SK-N-SH (cell line): Measurements from ENCODE around the gene CES1. TPM values are rescaled to one million over a fixed set of nuclear protein-coding genes. Genes with fewer than 3 reads are reported as not detected.

Experiments used
- CTCF ChIA-PET: fragments of 300-600, 350-600 bp; formaldehyde crosslinking; extraction: SDS; loops from one replicate; lab custom pipeline; 2021; lab: Yijun Ruan, JAX
- POLR2A ChIA-PET: fragments of 350-600 bp; sonication (Branson Sonifier 250); formaldehyde crosslinking; extraction: SDS; loops from one replicate; lab custom pipeline; 2020; ENCODE audit warnings: antibody characterized with exemption, inconsistent platforms; lab: Yijun Ruan, JAX
- DNase-seq: peaks from one replicate; pipeline ENCODE4 v3.0.0; 2012
- H2AFZ ChIP-seq: fragments of 200-600 bp; sonication (generic); 2 replicates; pipeline ENCODE4 v1.8.1; 2016; ENCODE audit warnings: antibody characterized with exemption, mild to moderate bottlenecking, low read depth
- H3F3A ChIP-seq: fragments of 200-600 bp; sonication (generic); replicated peaks from 2 replicates; pipeline ENCODE3; 2016; ENCODE audit warnings: antibody characterized with exemption, mild to moderate bottlenecking; ENCODE audit not compliant: insufficient read depth
- H3K27ac ChIP-seq, 2 experiments: fragments of 200-500 bp in 1 of 2; fragments of 200-600 bp in 1 of 2; sonication (Bioruptor generic) in 1 of 2; sonication (generic), shearing (Covaris generic) in 1 of 2; 2 replicates each; pipeline versions ENCODE4 v1.5.1 to v1.6.1; 2014 to 2016; ENCODE audit warnings: low read depth in 2 of 2, inconsistent platforms in 1 of 2, low read length in 1 of 2, mild to moderate bottlenecking in 1 of 2, mixed read lengths in 1 of 2
- H3K27me3 ChIP-seq: fragments of 200-600 bp; sonication (generic), shearing (Covaris generic); 2 replicates; pipeline ENCODE4 v1.6.1; 2016; ENCODE audit warnings: mixed run types; ENCODE audit not compliant: insufficient read depth
- H3K36me3 ChIP-seq, 2 experiments: fragments of 200-500 bp in 1 of 2; fragments of 200-600 bp in 1 of 2; sonication (Bioruptor generic) in 1 of 2; sonication (generic) in 1 of 2; replicated peaks in 1 of 2; 2 replicates each; pipeline versions ENCODE3 to v1.5.1; 2014 to 2016; ENCODE audit warnings: low read length in 1 of 2, mild to moderate bottlenecking in 1 of 2; ENCODE audit not compliant: insufficient read depth in 2 of 2, control insufficient read depth in 1 of 2
- H3K4me1 ChIP-seq, 2 experiments: fragments of 200-500 bp in 1 of 2; fragments of 200-600 bp in 1 of 2; sonication (Bioruptor generic) in 1 of 2; sonication (generic), shearing (Covaris generic) in 1 of 2; 2 replicates each; pipeline versions ENCODE4 v1.5.1 to v1.6.1; 2014 to 2016; ENCODE audit warnings: low read depth in 1 of 2, low read length in 1 of 2, mixed run types in 1 of 2; ENCODE audit not compliant: insufficient read depth in 2 of 2, control insufficient read depth in 1 of 2
- H3K4me2 ChIP-seq: fragments of 200-600 bp; sonication (generic), shearing (Covaris generic); 2 replicates; pipeline ENCODE4 v1.6.1; 2017; ENCODE audit warnings: mixed run types
- H3K4me3 ChIP-seq, 2 experiments: fragments of 200-500 bp in 1 of 2; fragments of 200-600 bp in 1 of 2; sonication (Bioruptor generic) in 1 of 2; sonication (generic), shearing (Covaris generic) in 1 of 2; 2 replicates each; pipeline versions ENCODE4 v1.5.1 to v1.8.1; 2014 to 2016; ENCODE audit warnings: low read depth in 2 of 2, inconsistent platforms in 1 of 2, low read length in 1 of 2, mild to moderate bottlenecking in 1 of 2, mixed read lengths in 1 of 2, moderate library complexity in 1 of 2
- H3K79me2 ChIP-seq: fragments of 200-600 bp; sonication (generic); 2 replicates; pipeline ENCODE4 v1.8.1; 2017; ENCODE audit warnings: mild to moderate bottlenecking; ENCODE audit not compliant: insufficient read depth
- H3K9ac ChIP-seq: fragments of 200-600 bp; sonication (generic); 2 replicates; pipeline ENCODE4 v1.6.1; 2017; ENCODE audit warnings: mixed run types
- H3K9me2 ChIP-seq: fragments of 200-600 bp; sonication (generic); 2 replicates; pipeline ENCODE4 v1.6.1; 2017; ENCODE audit warnings: mixed run types
- H3K9me3 ChIP-seq: fragments of 200-600 bp; sonication (generic); 2 replicates; pipeline ENCODE4 v1.6.1; 2017; ENCODE audit warnings: mixed run types, mild to moderate bottlenecking, moderate library complexity
- H4K20me1 ChIP-seq: fragments of 200-600 bp; sonication (generic); 2 replicates; pipeline ENCODE4 v1.6.1; 2017; ENCODE audit warnings: mild to moderate bottlenecking, mixed run types; ENCODE audit not compliant: insufficient read depth
- CHD2 ChIP-seq: fragments of 150-350 bp; IDR thresholded peaks from 2 replicates; pipeline ENCODE4 v1.6.1; 2018; ENCODE audit warnings: low read length; ENCODE audit not compliant: partially characterized antibody
- EZH2phosphoT487 ChIP-seq: fragments of 200-600 bp; sonication (generic); IDR thresholded peaks from 2 replicates; pipeline ENCODE4 v1.6.1; 2017; ENCODE audit warnings: low read depth, mixed run types, mild to moderate bottlenecking, antibody characterized with exemption, moderate library complexity, borderline replicate concordance
- FOSL2 ChIP-seq: IDR thresholded peaks from 2 replicates; pipeline ENCODE4 v1.4.0; 2012; ENCODE audit warnings: low read depth, mild to moderate bottlenecking, moderate library complexity, borderline replicate concordance
- FOXJ3 ChIP-seq: sonication (generic); formaldehyde crosslinking; IDR thresholded peaks from 2 replicates; pipeline ENCODE4 v1.5.1; 2020; ENCODE audit warnings: mild to moderate bottlenecking, missing genetic modification reagents
- GATA2 ChIP-seq: sonication (generic); formaldehyde crosslinking; IDR thresholded peaks from 2 replicates; pipeline ENCODE4 v1.5.0; 2020; ENCODE audit warnings: mild to moderate bottlenecking, missing genetic modification reagents
- IRF3 ChIP-seq: fragments of 150-350 bp; IDR thresholded peaks from 2 replicates; pipeline ENCODE4 v1.6.1; 2016; ENCODE audit warnings: mild to moderate bottlenecking, low read depth, low read length
- MEF2A ChIP-seq: IDR thresholded peaks from 2 replicates; pipeline ENCODE4 v1.4.0; 2012; ENCODE audit warnings: low read depth, borderline replicate concordance
- NRF1 ChIP-seq: IDR thresholded peaks from 2 replicates; pipeline ENCODE4 v1.6.1; 2012; ENCODE audit warnings: low read depth, mild to moderate bottlenecking, low read length
- POLR2AphosphoS5 ChIP-seq: IDR thresholded peaks from 2 replicates; pipeline ENCODE4 v1.6.1; 2012; ENCODE audit warnings: low read depth, low read length
- RAD21 ChIP-seq: IDR thresholded peaks from 2 replicates; pipeline ENCODE4 v1.6.1; 2012; ENCODE audit warnings: mild to moderate bottlenecking, low read length
- RCOR1 ChIP-seq: fragments of 150-350 bp; IDR thresholded peaks from 2 replicates; pipeline ENCODE4 v1.6.1; 2017; ENCODE audit warnings: antibody characterized with exemption, low read length
- RFX5 ChIP-seq: IDR thresholded peaks from 2 replicates; pipeline ENCODE4 v1.6.1; 2012; ENCODE audit warnings: mild to moderate bottlenecking, improper control_type of control experiment, low read length
- RXRA ChIP-seq: IDR thresholded peaks from 2 replicates; pipeline ENCODE4 v1.4.0; 2012; ENCODE audit warnings: low read depth, mild to moderate bottlenecking, borderline replicate concordance
- TAF1 ChIP-seq: IDR thresholded peaks from 2 replicates; pipeline ENCODE4 v1.6.1; 2012; ENCODE audit warnings: low read depth, mild to moderate bottlenecking, low read length, moderate library complexity, borderline replicate concordance
- TCF12 ChIP-seq: IDR thresholded peaks from 2 replicates; pipeline ENCODE4 v1.4.0; 2012
- TEAD4 ChIP-seq: IDR thresholded peaks from 2 replicates; pipeline ENCODE4 v1.4.0; 2012; ENCODE audit warnings: mild to moderate bottlenecking, borderline replicate concordance; ENCODE audit not compliant: insufficient read depth
- USF1 ChIP-seq: IDR thresholded peaks from 2 replicates; pipeline ENCODE4 v1.4.0; 2012; ENCODE audit warnings: low read depth, borderline replicate concordance
- WGBS: methylation state at CpG from one replicate; pipeline ENCODE4 v1.1.6; 2017; ENCODE audit warnings: low lambda C conversion rate; 5-methylcytosine and 5-hydroxymethylcytosine counted together
- polyA plus RNA-seq, 3 experiments: library from polyadenylated mRNA; depleted of rRNA; stranded (reverse); fragments of >200 nt; gene quantifications; 2 replicates each; pipeline ENCODE4 v1.2.3, GENCODE V29; 2012
- TF ChIP-seq, protein P1 (sequence below): IDR thresholded peaks from 2 replicates; pipeline ENCODE4 v1.4.0; 2012; ENCODE audit warnings: low read depth, borderline replicate concordance
- TF ChIP-seq, protein P2 (sequence below): IDR thresholded peaks from 2 replicates; pipeline ENCODE4 v1.4.0; 2012; ENCODE audit warnings: low read depth
- TF ChIP-seq, protein P3 (sequence below): fragments of 200-600 bp; sonication (generic); IDR thresholded peaks from 2 replicates; pipeline ENCODE4 v1.6.1; 2017; ENCODE audit warnings: antibody characterized with exemption, mild to moderate bottlenecking, moderate library complexity

The CES1 gene
- polyA plus RNA-seq (2012; rRNA removed) = not detected in 2 replicates
- not detected in 2 replicates for polyA plus RNA-seq (2012; cell fraction: cytosol; rRNA removed)
- not detected in 2 replicates for polyA plus RNA-seq (2012; cell fraction: nucleus; rRNA removed)

GRCh38 chr16:55832773-55833691, at the start of gene CES1:
Gene CES1 (minus strand): TSS chr16:55833096. CDS start chr16:55833055, 41 bp downstream.
- Histone ChIP-seq H3K9me3 (no peaks in the 10 kb centered on the region), H3K4me2 (no peak within 1 kb of the TSS), H3K27me3 (no peaks in the 10 kb centered on the region), H4K20me1 (no peaks in the 10 kb centered on the region), H3K27ac (no peak within 1 kb of the TSS), H3K79me2 (no peaks in the 10 kb centered on the region), H3K9ac (no peak within 1 kb of the TSS), H3K4me3 (no peak within 1 kb of the TSS), H3K36me3 (no peaks in the 10 kb centered on the region), H2AFZ (no peak within 1 kb of the TSS), H3K9me2 (no peaks in the 10 kb centered on the region), H3K4me1 (peaks cover 0 to 8% of the 10 kb centered on the region in 2 experiments; a peak in 1 of 4 replicates), H3F3A (no peaks in the 10 kb centered on the region)
- no peak for DNase-seq
- ChIA-PET CTCF (no interaction called here), POLR2A (no interaction called here)
- 72% methylated on average over 27 of the region's 30 CpGs for WGBS
- TF ChIP-seq FOXJ3 (CRISPR knock-in tag) (no peak), RFX5 (no peak), TAF1 (no peak), POLR2AphosphoS5 (no peak), CHD2 (no peak), GATA2 (no peak), NRF1 (no peak), MEF2A (no peak), FOSL2 (no peak), TEAD4 (no peak)
- TF ChIP-seq, protein P1, sequence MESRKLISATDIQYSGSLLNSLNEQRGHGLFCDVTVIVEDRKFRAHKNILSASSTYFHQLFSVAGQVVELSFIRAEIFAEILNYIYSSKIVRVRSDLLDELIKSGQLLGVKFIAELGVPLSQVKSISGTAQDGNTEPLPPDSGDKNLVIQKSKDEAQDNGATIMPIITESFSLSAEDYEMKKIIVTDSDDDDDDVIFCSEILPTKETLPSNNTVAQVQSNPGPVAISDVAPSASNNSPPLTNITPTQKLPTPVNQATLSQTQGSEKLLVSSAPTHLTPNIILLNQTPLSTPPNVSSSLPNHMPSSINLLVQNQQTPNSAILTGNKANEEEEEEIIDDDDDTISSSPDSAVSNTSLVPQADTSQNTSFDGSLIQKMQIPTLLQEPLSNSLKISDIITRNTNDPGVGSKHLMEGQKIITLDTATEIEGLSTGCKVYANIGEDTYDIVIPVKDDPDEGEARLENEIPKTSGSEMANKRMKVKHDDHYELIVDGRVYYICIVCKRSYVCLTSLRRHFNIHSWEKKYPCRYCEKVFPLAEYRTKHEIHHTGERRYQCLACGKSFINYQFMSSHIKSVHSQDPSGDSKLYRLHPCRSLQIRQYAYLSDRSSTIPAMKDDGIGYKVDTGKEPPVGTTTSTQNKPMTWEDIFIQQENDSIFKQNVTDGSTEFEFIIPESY = no peak

GRCh38 chr16:55876854-55877253, 44.0 kb upstream of the CES1 start:
- CTCF ChIA-PET = interaction anchor here (0.8 to 1.4 kb wide), 2 partner anchors 15 to 30 kb away, joined by 3 to 5 read pairs; no protein-coding TSS in a partner anchor
- no peak overlapping the region for H3K4me2 ChIP-seq
- H3K4me1 ChIP-seq = no peaks in the 10 kb centered on the region
- H2AFZ ChIP-seq = no peak overlapping the region
- DNase-seq = no peak
- H3K36me3 ChIP-seq = no peaks in the 10 kb centered on the region
- POLR2A ChIA-PET = no interaction called here
- no peaks in the 10 kb centered on the region for H3K9me2 ChIP-seq
- WGBS = 32% methylated on average over 3 of the region's 4 CpGs
- H3K9ac ChIP-seq = no peak overlapping the region
- no peaks in the 10 kb centered on the region for H3F3A ChIP-seq
- no peak overlapping the region for H3K4me3 ChIP-seq
- H3K27me3 ChIP-seq = no peaks in the 10 kb centered on the region
- no peak overlapping the region for H3K27ac ChIP-seq
- no peaks in the 10 kb centered on the region for H4K20me1 ChIP-seq
- H3K9me3 ChIP-seq = no peaks in the 10 kb centered on the region
- H3K79me2 ChIP-seq = no peaks in the 10 kb centered on the region
- TF ChIP-seq EZH2phosphoT487 = no peak
- no peak for TF ChIP-seq TAF1
- TF ChIP-seq RCOR1 = no peak
- TF ChIP-seq RAD21 = no peak
- TF ChIP-seq, protein P2, sequence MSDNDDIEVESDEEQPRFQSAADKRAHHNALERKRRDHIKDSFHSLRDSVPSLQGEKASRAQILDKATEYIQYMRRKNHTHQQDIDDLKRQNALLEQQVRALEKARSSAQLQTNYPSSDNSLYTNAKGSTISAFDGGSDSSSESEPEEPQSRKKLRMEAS = no peak
- no peak for TF ChIP-seq USF1
- TF ChIP-seq POLR2AphosphoS5 = no peak
- TF ChIP-seq TCF12 = no peak
- TF ChIP-seq FOSL2 = no peak
- TF ChIP-seq FOXJ3 (CRISPR knock-in tag) = no peak
- TF ChIP-seq, protein P3, sequence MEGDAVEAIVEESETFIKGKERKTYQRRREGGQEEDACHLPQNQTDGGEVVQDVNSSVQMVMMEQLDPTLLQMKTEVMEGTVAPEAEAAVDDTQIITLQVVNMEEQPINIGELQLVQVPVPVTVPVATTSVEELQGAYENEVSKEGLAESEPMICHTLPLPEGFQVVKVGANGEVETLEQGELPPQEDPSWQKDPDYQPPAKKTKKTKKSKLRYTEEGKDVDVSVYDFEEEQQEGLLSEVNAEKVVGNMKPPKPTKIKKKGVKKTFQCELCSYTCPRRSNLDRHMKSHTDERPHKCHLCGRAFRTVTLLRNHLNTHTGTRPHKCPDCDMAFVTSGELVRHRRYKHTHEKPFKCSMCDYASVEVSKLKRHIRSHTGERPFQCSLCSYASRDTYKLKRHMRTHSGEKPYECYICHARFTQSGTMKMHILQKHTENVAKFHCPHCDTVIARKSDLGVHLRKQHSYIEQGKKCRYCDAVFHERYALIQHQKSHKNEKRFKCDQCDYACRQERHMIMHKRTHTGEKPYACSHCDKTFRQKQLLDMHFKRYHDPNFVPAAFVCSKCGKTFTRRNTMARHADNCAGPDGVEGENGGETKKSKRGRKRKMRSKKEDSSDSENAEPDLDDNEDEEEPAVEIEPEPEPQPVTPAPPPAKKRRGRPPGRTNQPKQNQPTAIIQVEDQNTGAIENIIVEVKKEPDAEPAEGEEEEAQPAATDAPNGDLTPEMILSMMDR = no peak
- no peak for TF ChIP-seq GATA2
- no peak for TF ChIP-seq MEF2A
- TF ChIP-seq RXRA = no peak
- TF ChIP-seq IRF3 = no peak
